Endothelial cell of umbilical vein (primary cell): Measurements from ENCODE around the gene HDHD5. TPM values are rescaled to one million over a fixed set of nuclear protein-coding genes. Genes with fewer than 3 reads are reported as not detected.

Source experiments
- BruUV-seq: library from RNA; stranded (reverse); fragments of 400-500 nt; replicated peaks from 2 replicates; lab custom pipeline; 2021; lab: Mats Ljungman, UMichigan
- CTCF ChIA-PET: fragments of 300-600, 350-600 bp; sonication (Branson Sonifier 250); formaldehyde crosslinking; loops from one replicate; lab custom pipeline; 2021; ENCODE audit warnings: antibody characterized with exemption, inconsistent platforms; lab: Charles Lee
- POLR2A ChIA-PET: fragments of 300-600, 350-600 bp; sonication (Branson Sonifier 250); formaldehyde crosslinking; loops from one replicate; lab custom pipeline; 2021; ENCODE audit warnings: antibody characterized with exemption, inconsistent platforms; lab: Charles Lee
- DNase-seq: peaks from one replicate; pipeline ENCODE4 v3.0.0-alpha.2; 2011; ENCODE audit warnings: low read depth, low spot score
- FAIRE-seq: peaks from 2 replicates; lab custom pipeline; 2011; peaks lifted over from hg19 to GRCh38; lab: Jason Lieb, UNC
- H2AFZ ChIP-seq: 2 replicates; pipeline ENCODE4 v1.6.0; 2012; ENCODE audit warnings: low read depth, low read length, control low read depth, inconsistent platforms
- H3K27ac ChIP-seq: 2 replicates; pipeline ENCODE4 v1.5.1; 2011; ENCODE audit warnings: low read depth, mild to moderate bottlenecking, control low read depth, low read length, moderate library complexity; ENCODE audit not compliant: insufficient read depth
- H3K27me3 ChIP-seq, 2 experiments: 2 replicates each; pipeline versions ENCODE4 v1.6.0 to v1.6.1; 2011; ENCODE audit warnings: low read length in 2 of 2, mixed read lengths in 1 of 2; ENCODE audit not compliant: control insufficient read depth in 2 of 2, insufficient read depth in 2 of 2
- H3K36me3 ChIP-seq, 2 experiments: 2 replicates in 1 of 2; 3 replicates in 1 of 2; pipeline ENCODE4 v1.5.1; 2011; ENCODE audit warnings: low read length in 2 of 2, mild to moderate bottlenecking in 1 of 2, moderate library complexity in 1 of 2; ENCODE audit not compliant: control insufficient read depth in 2 of 2, insufficient read depth in 2 of 2; ENCODE audit errors: extremely low read depth in 1 of 2
- H3K4me1 ChIP-seq: 3 replicates; pipeline ENCODE4 v1.5.1; 2011; ENCODE audit warnings: mild to moderate bottlenecking, low read length; ENCODE audit not compliant: control insufficient read depth, insufficient read depth; ENCODE audit errors: extremely low read depth
- H3K4me2 ChIP-seq: 2 replicates; pipeline ENCODE4 v1.6.1; 2011; ENCODE audit warnings: low read length, control low read depth, mixed read lengths; ENCODE audit not compliant: insufficient read depth
- H3K4me3 ChIP-seq, 3 experiments: fragments of 200-600 bp in 1 of 3; sonication (generic), shearing (Covaris generic) in 1 of 3; replicated peaks in 1 of 3; 2 replicates each; pipeline ENCODE4 v1.5.1; 2011 to 2016; ENCODE audit warnings: control low read depth in 3 of 3, low read length in 3 of 3, mild to moderate bottlenecking in 2 of 3, inconsistent platforms in 1 of 3, low read depth in 1 of 3, moderate library complexity in 1 of 3; ENCODE audit not compliant: insufficient read depth in 1 of 3
- H3K79me2 ChIP-seq: 2 replicates; pipeline ENCODE4 v1.6.0; 2012; ENCODE audit warnings: low read length, inconsistent platforms; ENCODE audit not compliant: control insufficient read depth, insufficient read depth
- H3K9ac ChIP-seq: replicated peaks from 2 replicates; pipeline ENCODE3; 2011; ENCODE audit warnings: low read length, control low read depth; ENCODE audit not compliant: insufficient read depth; ENCODE audit errors: extremely low read depth
- H3K9me1 ChIP-seq: replicated peaks from 3 replicates; pipeline ENCODE4 v1.6.0; 2011; ENCODE audit warnings: mild to moderate bottlenecking, low read length; ENCODE audit not compliant: control insufficient read depth, insufficient read depth; ENCODE audit errors: extremely low read depth
- H3K9me3 ChIP-seq: replicated peaks from 2 replicates; pipeline ENCODE4 v1.5.1; 2012; ENCODE audit warnings: low read length, inconsistent platforms; ENCODE audit not compliant: control insufficient read depth, insufficient read depth
- H4K20me1 ChIP-seq: replicated peaks from 2 replicates; pipeline ENCODE3; 2011; ENCODE audit warnings: mild to moderate bottlenecking, low read length; ENCODE audit not compliant: control insufficient read depth, insufficient read depth; ENCODE audit errors: extremely low read depth
- CTCF ChIP-seq, 2 donors: IDR thresholded peaks; 1 replicate in 1 of 2; 2 replicates in 1 of 2; pipeline ENCODE4 v1.5.1; 2011; ENCODE audit warnings: low read length in 2 of 2, mild to moderate bottlenecking in 2 of 2, moderate library complexity in 2 of 2, control low read depth in 1 of 2, inconsistent platforms in 1 of 2, low read depth in 1 of 2; ENCODE audit not compliant: insufficient read depth in 1 of 2; ENCODE audit errors: extremely low read depth in 1 of 2
- EZH2 ChIP-seq: IDR thresholded peaks from 2 replicates; pipeline ENCODE4 v1.6.1; 2012; ENCODE audit warnings: borderline replicate concordance, low read depth, mild to moderate bottlenecking, moderate library complexity, low read length, inconsistent platforms; ENCODE audit not compliant: severe bottlenecking
- FOS ChIP-seq: IDR thresholded peaks from 2 replicates; pipeline ENCODE4 v1.6.1; 2011; ENCODE audit warnings: mild to moderate bottlenecking, low read length, moderate library complexity, borderline replicate concordance; ENCODE audit not compliant: insufficient read depth
- GATA2 ChIP-seq: IDR thresholded peaks from 2 replicates; pipeline ENCODE4 v1.7.0; 2011; ENCODE audit warnings: low read depth, mild to moderate bottlenecking, moderate library complexity, mixed read lengths, low read length; ENCODE audit not compliant: insufficient read length, insufficient read depth
- JUN ChIP-seq: IDR thresholded peaks from 2 replicates; pipeline ENCODE4 v1.6.1; 2011; ENCODE audit warnings: borderline replicate concordance, low read depth; ENCODE audit not compliant: insufficient read length, insufficient read depth
- MAX ChIP-seq: IDR thresholded peaks from 2 replicates; pipeline ENCODE4 v1.6.1; 2011; ENCODE audit not compliant: insufficient read depth, insufficient read length
- MYC ChIP-seq: IDR thresholded peaks from one replicate; pipeline ENCODE4 v1.6.1; 2011; ENCODE audit warnings: mild to moderate bottlenecking, low read depth, low read length
- POLR2A ChIP-seq: IDR thresholded peaks from 2 replicates; pipeline ENCODE4 v1.6.1; 2012; ENCODE audit warnings: low read depth, mild to moderate bottlenecking, control low read depth, low read length
- POLR2AphosphoS5 ChIP-seq: IDR thresholded peaks from 2 replicates; pipeline ENCODE4 v1.6.1; 2012; ENCODE audit warnings: low read depth, mild to moderate bottlenecking, control low read depth, low read length, moderate library complexity; ENCODE audit not compliant: insufficient read depth
- dilution Hi-C: fragments of 300-500 bp; cut with MboI; formaldehyde crosslinking; loops from one replicate; pipeline ENCODE4 v1.15.0; 2019; ENCODE audit warnings: low sequenced_read_pairs; ENCODE audit not compliant: extremely low pct_ligation_motif_present
- intact Hi-C: fragments of 100-400 bp; cut with micrococcal nuclease; formaldehyde crosslinking; loops from one replicate; pipeline ENCODE4 v1.10.0; 2022
- polyA plus RNA-seq, 4 experiments: library from polyadenylated mRNA; depleted of rRNA in 3 of 4; stranded (reverse) in 3 of 4; unstranded in 1 of 4; fragments of >200 nt; gene quantifications; 2 replicates each; pipeline versions ENCODE4 v1.2.1 to v1.2.3, GENCODE V29; 2011 to 2012; ENCODE audit warnings: missing spikeins in 1 of 4
- total RNA-seq: library from RNA; stranded (reverse); gene quantifications from 2 replicates; pipeline ENCODE4 v1.2.3, GENCODE V29; 2021

The HDHD5 gene
- total and polyA plus RNA-seq, 2 donors (not counting 3 experiments of a cell fraction or from before 2014, with no cell fraction given), result 28.1 to 54.1 TPM

- Histone ChIP-seq H3K36me3 (peaks cover 2 to 18% of the 10 kb centered on the region in 2 experiments), H4K20me1 (no peaks in the 10 kb centered on the region), H3K4me3 (no peak overlapping the region), H3K9ac (no peak overlapping the region), H3K9me3 (no peaks in the 10 kb centered on the region), H3K4me1 (no peaks in the 10 kb centered on the region), H3K27me3 (no peaks in the 10 kb centered on the region), H3K79me2 (no peaks in the 10 kb centered on the region), H3K9me1 (no peaks in the 10 kb centered on the region), H2AFZ (no peak overlapping the region), H3K4me2 (no peak overlapping the region), H3K27ac (no peak overlapping the region)
- no TSS peak for BruUV-seq
- CTCF ChIA-PET, result no interaction called here
- no peak for FAIRE-seq
- dilution Hi-C loops (no loop called here), intact Hi-C loops (no loop called here)
- no peak for DNase-seq
- TF ChIP-seq JUN (no peak), POLR2A (no peak), EZH2 (no peak), FOS (no peak), POLR2AphosphoS5 (no peak), CTCF (IDR thresholded peaks at IDR 0.05; ENCODE audit: extremely low read depth in 1 of 2, insufficient read depth in 1 of 2, low read depth in 1 of 2, low read length in 2 of 2) (no peak), MYC (no peak), GATA2 (no peak), MAX (no peak)
- POLR2A ChIA-PET, result no interaction called here
Observed at GRCh38 chr22:17104336-17104935, 54.6 kb downstream of the HDHD5 start.
